ENCODE results near the gene IL1RAPL1.

GRCh38 chrX:29787656-29788055 is 1200.4 kb downstream of the IL1RAPL1 start:
- no peak for TF ChIP-seq SNAI2 (CRISPR knock-in tag; IDR thresholded peaks at IDR 0.05)
- TF ChIP-seq, protein P1, sequence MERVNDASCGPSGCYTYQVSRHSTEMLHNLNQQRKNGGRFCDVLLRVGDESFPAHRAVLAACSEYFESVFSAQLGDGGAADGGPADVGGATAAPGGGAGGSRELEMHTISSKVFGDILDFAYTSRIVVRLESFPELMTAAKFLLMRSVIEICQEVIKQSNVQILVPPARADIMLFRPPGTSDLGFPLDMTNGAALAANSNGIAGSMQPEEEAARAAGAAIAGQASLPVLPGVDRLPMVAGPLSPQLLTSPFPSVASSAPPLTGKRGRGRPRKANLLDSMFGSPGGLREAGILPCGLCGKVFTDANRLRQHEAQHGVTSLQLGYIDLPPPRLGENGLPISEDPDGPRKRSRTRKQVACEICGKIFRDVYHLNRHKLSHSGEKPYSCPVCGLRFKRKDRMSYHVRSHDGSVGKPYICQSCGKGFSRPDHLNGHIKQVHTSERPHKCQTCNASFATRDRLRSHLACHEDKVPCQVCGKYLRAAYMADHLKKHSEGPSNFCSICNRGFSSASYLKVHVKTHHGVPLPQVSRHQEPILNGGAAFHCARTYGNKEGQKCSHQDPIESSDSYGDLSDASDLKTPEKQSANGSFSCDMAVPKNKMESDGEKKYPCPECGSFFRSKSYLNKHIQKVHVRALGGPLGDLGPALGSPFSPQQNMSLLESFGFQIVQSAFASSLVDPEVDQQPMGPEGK (CRISPR knock-in tag; IDR thresholded peaks at IDR 0.05; ENCODE audit: borderline replicate concordance): no peak
- TF ChIP-seq TCF4 (CRISPR knock-in tag; IDR thresholded peaks at IDR 0.05; ENCODE audit: borderline replicate concordance): no peak

Data from SK-N-SH treated with all-trans-retinoic acid at 6 μM for 48 hours (cell line).